GM23248 (cell line): ENCODE data around the gene VGF. TPM values are rescaled to one million over a fixed set of nuclear protein-coding genes. Genes with fewer than 3 reads are reported as not detected.

Source experiments
- DNase-seq: peaks from one replicate; pipeline ENCODE4 v3.0.0-alpha.2; 2015
- H2AFZ ChIP-seq: fragments of 200-600 bp; sonication (generic); 2 replicates; pipeline ENCODE4 v1.6.1; 2016; ENCODE audit warnings: antibody characterized with exemption
- H3F3A ChIP-seq: fragments of 200-600 bp; sonication (generic); 2 replicates; pipeline ENCODE4 v1.6.1; 2016; ENCODE audit warnings: mild to moderate bottlenecking, antibody characterized with exemption, mixed run types; ENCODE audit not compliant: insufficient read depth
- H3K27ac ChIP-seq: fragments of 200-600 bp; sonication (generic); 2 replicates; pipeline ENCODE4 v1.5.1; 2016; ENCODE audit warnings: mild to moderate bottlenecking
- H3K27me3 ChIP-seq: fragments of 200-600 bp; sonication (generic); replicated peaks from 2 replicates; pipeline ENCODE4 v1.6.1; 2016; ENCODE audit warnings: mild to moderate bottlenecking; ENCODE audit not compliant: insufficient read depth
- H3K36me3 ChIP-seq: fragments of 200-600 bp; sonication (generic); 2 replicates; pipeline ENCODE4 v1.6.1; 2016; ENCODE audit warnings: low read depth, mild to moderate bottlenecking
- H3K4me1 ChIP-seq: fragments of 200-600 bp; sonication (generic); 2 replicates; pipeline ENCODE4 v1.6.1; 2016; ENCODE audit warnings: mild to moderate bottlenecking; ENCODE audit not compliant: insufficient read depth
- H3K4me2 ChIP-seq: fragments of 200-600 bp; sonication (generic); one replicate; pipeline ENCODE4 v1.6.1; 2016; ENCODE audit warnings: mild to moderate bottlenecking; ENCODE audit not compliant: unreplicated experiment
- H3K4me3 ChIP-seq: fragments of 200-600 bp; sonication (generic); 2 replicates; pipeline ENCODE4 v1.5.1; 2016; ENCODE audit warnings: mild to moderate bottlenecking
- H3K79me2 ChIP-seq: fragments of 200-600 bp; sonication (generic); 2 replicates; pipeline ENCODE4 v1.6.1; 2016; ENCODE audit warnings: mild to moderate bottlenecking; ENCODE audit not compliant: insufficient read depth
- H3K9ac ChIP-seq: fragments of 200-600 bp; sonication (generic); 2 replicates; pipeline ENCODE4 v1.6.1; 2016; ENCODE audit warnings: mild to moderate bottlenecking
- H3K9me2 ChIP-seq: fragments of 200-600 bp; sonication (generic); 2 replicates; pipeline ENCODE4 v1.6.1; 2016; ENCODE audit warnings: mixed run types, mild to moderate bottlenecking, moderate library complexity; ENCODE audit not compliant: insufficient read depth
- H3K9me3 ChIP-seq: fragments of 200-600 bp; sonication (generic); one replicate; pipeline ENCODE4 v1.6.1; 2017; ENCODE audit warnings: low read depth
- H4K20me1 ChIP-seq: fragments of 200-600 bp; sonication (generic); 2 replicates; pipeline ENCODE4 v1.6.0; 2016; ENCODE audit not compliant: insufficient read depth
- EZH2 ChIP-seq: fragments of 200-600 bp; sonication (generic); IDR thresholded peaks from 2 replicates; pipeline ENCODE4 v1.6.1; 2018; ENCODE audit warnings: antibody characterized with exemption, mild to moderate bottlenecking; ENCODE audit not compliant: insufficient read depth, poor library complexity, severe bottlenecking
- EZH2phosphoT487 ChIP-seq: fragments of 200-600 bp; sonication (generic); IDR thresholded peaks from 2 replicates; pipeline ENCODE4 v1.6.1; 2018; ENCODE audit warnings: antibody characterized with exemption, moderate library complexity, mild to moderate bottlenecking, low read depth; ENCODE audit not compliant: insufficient read depth
- WGBS, 2 experiments: methylation state at CpG; one replicate each; pipeline ENCODE4 v1.1.6; 2015 to 2017; ENCODE audit warnings: low lambda C conversion rate in 2 of 2, low coverage in 1 of 2; ENCODE audit errors: missing lambda C conversion rate in 2 of 2; 5-methylcytosine and 5-hydroxymethylcytosine counted together
- in situ Hi-C: fragments of 300-500 bp; cut with MboI; formaldehyde crosslinking; loops from 2 replicates; pipeline ENCODE4 v1.15.0; 2020
- polyA plus RNA-seq: library from polyadenylated mRNA; unstranded; fragments of >200 nt; fragmentation: Nextera tagmentation; extraction: Ambion mirVana; gene quantifications from 2 replicates; pipeline ENCODE4 v1.2.1, GENCODE V29; 2016
- total RNA-seq: library from RNA; depleted of rRNA; stranded (reverse); fragments of >200 nt; shearing (Covaris generic); gene quantifications from 2 replicates; pipeline ENCODE4 v1.2.3, GENCODE V29; 2014; rRNA removed

The VGF gene
- total RNA-seq (0.89 TPM in 1 of 2 replicates, not detected in the other), polyA plus RNA-seq (0.11 TPM in 1 of 2 replicates, not detected in the other)

- Histone ChIP-seq H3F3A (peaks cover 13% of the 10 kb centered on the region), H3K27ac (no peak within 1 kb of the TSS), H3K9me2 (no peaks in the 10 kb centered on the region), H3K79me2 (no peaks in the 10 kb centered on the region), H3K4me1 (0 out of 2 replicates have a peak, but pooled peaks cover 5% of the 10 kb centered on the region), H3K36me3 (no peaks in the 10 kb centered on the region), H3K9ac (no peak within 1 kb of the TSS), H3K4me3 (peak within 1 kb of the TSS; percentile 58), H4K20me1 (no peaks in the 10 kb centered on the region), H2AFZ (no peak within 1 kb of the TSS), H3K9me3 (no peaks in the 10 kb centered on the region), H3K27me3 (peaks cover 16% of the 10 kb centered on the region), H3K4me2 (peak within 1 kb of the TSS; percentile 69)
- in situ Hi-C loops: no loop called here
- TF ChIP-seq EZH2 (no peak), EZH2phosphoT487 (no peak)
- WGBS, 2 experiments: 3% methylated on average over 67 to 73 of the region's 74 CpGs
- peak; percentile 97 for DNase-seq
These were observed at the start of gene VGF for GRCh38 chr7:101165075-101165957. TSS of gene VGF (minus strand) at chr7:101165569. CDS start at chr7:101164843, 726 bp downstream.

GRCh38 chr7:101212014-101212413, 46.6 kb upstream of the VGF start:
- WGBS, 2 experiments: 90 to 93% methylated on average over 8 of the region's 8 CpGs
- peaks cover 35% of the 10 kb centered on the region for H3K79me2 ChIP-seq
- no peak overlapping the region for H3K4me3 ChIP-seq
- in situ Hi-C loops: no loop called here
- H3K4me1 ChIP-seq: peaks cover 13% of the 10 kb centered on the region
- H3F3A ChIP-seq: no peaks in the 10 kb centered on the region
- H3K27me3 ChIP-seq: no peaks in the 10 kb centered on the region
- no peak overlapping the region for H2AFZ ChIP-seq
- no peak for DNase-seq
- no peaks in the 10 kb centered on the region for H3K9me3 ChIP-seq
- H4K20me1 ChIP-seq: no peaks in the 10 kb centered on the region
- TF ChIP-seq EZH2phosphoT487: no peak
- no peak for TF ChIP-seq EZH2
- H3K9me2 ChIP-seq: no peaks in the 10 kb centered on the region
- H3K9ac ChIP-seq: no peak overlapping the region
- H3K4me2 ChIP-seq: no peak overlapping the region
- peaks cover 18% of the 10 kb centered on the region; the same call in 1 of the 2 replicates for H3K36me3 ChIP-seq
- no peak overlapping the region for H3K27ac ChIP-seq

GRCh38 chr7:101211501-101211900, 46.1 kb upstream of the VGF start:
- no peaks in the 10 kb centered on the region for H4K20me1 ChIP-seq
- no peaks in the 10 kb centered on the region for H3K9me2 ChIP-seq
- no peaks in the 10 kb centered on the region for H3K9me3 ChIP-seq
- H2AFZ ChIP-seq: no peak overlapping the region
- H3K4me3 ChIP-seq: no peak overlapping the region
- no peak overlapping the region for H3K4me2 ChIP-seq
- TF ChIP-seq EZH2phosphoT487 (no peak), EZH2 (no peak)
- no peak overlapping the region for H3K9ac ChIP-seq
- H3K27ac ChIP-seq: no peak overlapping the region
- in situ Hi-C loops: no loop called here
- H3K4me1 ChIP-seq: peaks cover 13% of the 10 kb centered on the region
- no peaks in the 10 kb centered on the region for H3K27me3 ChIP-seq
- peaks cover 18% of the 10 kb centered on the region; the same call in 1 of the 2 replicates for H3K36me3 ChIP-seq
- no peaks in the 10 kb centered on the region for H3F3A ChIP-seq
- no peak for DNase-seq
- peaks cover 29% of the 10 kb centered on the region for H3K79me2 ChIP-seq
- 92 to 94% methylated on average over 13 to 24 of the region's 24 CpGs for WGBS, 2 experiments

GRCh38 chr7:101210143-101210542, 44.8 kb upstream of the VGF start:
- 93 to 99% methylated on average over 13 to 19 of the region's 19 CpGs for WGBS, 2 experiments
- H3K4me2 ChIP-seq: no peak overlapping the region

More at GRCh38 chr7:101210143-101210542, 44.8 kb upstream of the VGF start:
- TF ChIP-seq EZH2 (no peak), EZH2phosphoT487 (no peak)
- no peak for DNase-seq
- Histone ChIP-seq H2AFZ (no peak overlapping the region), H3F3A (peaks cover 4% of the 10 kb centered on the region; the same call in 1 of the 2 replicates), H3K27me3 (no peaks in the 10 kb centered on the region), H3K9me3 (no peaks in the 10 kb centered on the region), H4K20me1 (no peaks in the 10 kb centered on the region), H3K36me3 (peaks cover 11% of the 10 kb centered on the region; the same call in 1 of the 2 replicates), H3K27ac (no peak overlapping the region), H3K4me1 (peaks cover 4% of the 10 kb centered on the region; the same call in 1 of the 2 replicates), H3K4me3 (no peak overlapping the region), H3K9ac (no peak overlapping the region), H3K9me2 (no peaks in the 10 kb centered on the region), H3K79me2 (peaks cover 16% of the 10 kb centered on the region)
- in situ Hi-C loops: no loop called here
